NOMO-1 (cell line): ENCODE data around the gene GDF9.

Experiments
- DNase-seq, 2 experiments: peaks; one replicate each; lab custom pipeline; 2025; ENCODE audit not compliant: unreplicated experiment in 2 of 2; lab: John Stamatoyannopoulos, UW

The GDF9 gene

GRCh38 chr5:132822650-132823480 lies 43.4 kb downstream of the GDF9 start:
- no peak for DNase-seq

DNA sequence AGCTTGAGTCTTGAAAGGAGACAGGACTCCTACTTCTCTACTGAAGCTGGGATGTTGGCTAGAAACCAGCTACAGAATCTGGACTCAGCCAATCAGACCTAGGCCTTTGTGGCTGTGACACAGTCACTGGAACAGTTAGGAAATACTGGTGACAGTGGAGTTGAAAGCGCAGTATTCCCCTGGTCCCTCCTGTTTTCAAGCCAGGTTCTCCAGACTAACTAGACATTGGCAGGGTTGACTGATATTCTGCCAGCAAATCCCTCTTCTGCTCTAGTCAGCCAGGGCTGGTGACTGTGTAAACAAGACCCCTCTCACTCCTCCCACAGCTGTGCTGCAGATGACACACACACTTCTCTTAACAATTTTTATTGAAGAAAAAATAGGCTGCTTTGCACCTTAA lies 44.5 kb downstream of the GDF9 start:
- DNase-seq: no peak

- DNase-seq: no peak
Measured at GRCh38 chr5:132821350-132821749, 44.9 kb downstream of the GDF9 start.

DNA sequence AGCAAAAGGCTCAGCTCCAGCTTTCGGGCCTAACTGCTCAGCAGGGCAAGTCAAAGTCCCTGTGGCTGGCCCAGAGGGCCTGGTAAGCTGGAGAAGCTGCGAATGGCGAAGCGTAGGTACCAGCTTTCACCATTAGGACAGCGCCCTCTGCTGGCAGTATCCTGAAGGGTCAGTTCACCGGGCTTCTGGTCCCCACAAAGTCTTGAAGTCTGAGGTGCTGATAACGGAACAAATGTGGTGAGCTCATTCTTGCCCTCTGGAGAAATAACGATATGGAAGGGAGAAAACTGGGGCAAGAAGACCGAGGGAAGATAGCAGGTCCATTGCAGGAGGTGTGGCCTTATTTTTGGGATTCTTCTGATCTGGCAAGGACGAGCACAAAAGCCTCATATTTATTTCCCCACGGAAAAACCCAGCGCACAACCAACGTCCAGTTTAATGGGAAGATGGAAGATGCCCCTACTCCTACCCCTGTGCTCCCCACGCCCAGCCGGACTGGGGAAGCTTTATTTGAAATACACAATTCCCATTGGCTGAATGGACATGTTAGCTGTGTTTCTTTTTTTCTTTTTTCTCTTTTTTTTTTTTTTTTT lies 46.0 kb downstream of the GDF9 start:
- DNase-seq: peak; percentile 79 to 84

- no peak for DNase-seq
Measured at GRCh38 chr5:132819468-132819867, 46.8 kb downstream of the GDF9 start.

GRCh38 chr5:132817011-132817410 lies 49.3 kb downstream of the GDF9 start:
- no peak for DNase-seq

- DNase-seq: no peak
Measured at GRCh38 chr5:132816554-132816953, 49.7 kb downstream of the GDF9 start.

GRCh38 chr5:132816083-132816482 lies 50.2 kb downstream of the GDF9 start:
- DNase-seq: no peak

DNA sequence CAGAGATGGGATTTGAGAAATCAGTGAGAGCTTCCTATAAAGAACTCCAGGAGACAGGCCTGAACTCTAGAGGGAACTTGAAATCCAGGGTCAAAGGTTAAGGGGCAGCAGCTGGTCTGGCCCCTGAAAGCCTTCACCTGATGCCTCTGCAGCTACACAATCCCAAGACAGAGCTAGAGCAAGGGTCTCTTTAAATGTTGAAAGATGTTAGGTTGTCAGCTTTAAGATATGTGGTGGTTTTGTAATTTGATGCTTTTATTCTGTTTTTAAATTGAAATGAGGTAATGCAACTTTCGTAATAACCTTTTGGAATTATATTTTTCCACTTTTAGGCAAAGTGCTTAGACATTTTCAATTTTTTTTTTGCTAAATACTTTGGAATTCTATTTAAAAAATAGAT lies 50.8 kb downstream of the GDF9 start:
- no peak for DNase-seq

GRCh38 chr5:132814503-132815294 lies 51.6 kb downstream of the GDF9 start:
- DNase-seq: no peak

DNA sequence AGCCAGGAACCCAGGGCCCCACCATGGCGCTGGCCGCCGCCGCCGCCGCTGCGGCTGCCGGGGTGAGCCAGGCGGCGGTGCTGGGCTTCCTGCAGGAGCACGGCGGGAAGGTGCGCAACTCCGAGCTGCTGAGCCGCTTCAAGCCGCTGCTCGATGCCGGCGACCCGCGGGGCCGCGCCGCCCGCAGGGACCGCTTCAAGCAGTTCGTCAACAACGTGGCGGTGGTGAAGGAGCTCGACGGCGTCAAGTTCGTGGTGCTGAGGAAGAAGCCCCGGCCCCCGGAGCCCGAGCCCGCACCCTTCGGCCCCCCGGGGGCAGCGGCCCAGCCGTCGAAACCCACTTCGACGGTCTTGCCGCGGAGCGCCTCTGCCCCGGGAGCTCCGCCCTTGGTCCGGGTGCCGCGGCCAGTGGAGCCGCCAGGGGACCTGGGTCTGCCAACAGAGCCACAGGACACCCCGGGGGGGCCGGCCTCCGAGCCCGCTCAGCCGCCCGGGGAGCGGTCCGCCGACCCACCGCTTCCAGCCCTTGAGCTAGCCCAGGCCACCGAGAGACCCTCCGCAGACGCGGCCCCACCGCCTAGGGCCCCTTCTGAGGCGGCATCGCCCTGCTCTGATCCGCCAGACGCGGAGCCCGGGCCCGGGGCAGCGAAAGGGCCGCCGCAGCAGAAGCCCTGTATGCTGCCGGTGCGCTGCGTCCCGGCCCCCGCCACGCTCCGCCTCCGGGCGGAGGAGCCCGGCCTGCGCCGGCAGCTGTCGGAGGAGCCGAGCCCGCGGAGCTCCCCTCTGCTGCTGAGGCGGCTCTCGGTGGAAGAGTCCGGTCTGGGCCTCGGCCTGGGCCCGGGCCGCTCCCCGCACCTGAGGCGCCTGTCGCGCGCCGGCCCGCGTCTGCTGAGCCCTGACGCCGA lies 52.4 kb downstream of the GDF9 start:
- DNase-seq: no peak

- no peak for DNase-seq
Measured at GRCh38 chr5:132812781-132813598, 53.3 kb downstream of the GDF9 start, which contains the start of gene SOWAHA. SOWAHA (plus strand) TSS chr5:132813302; CDS start chr5:132813622, 320 bp downstream.

DNA sequence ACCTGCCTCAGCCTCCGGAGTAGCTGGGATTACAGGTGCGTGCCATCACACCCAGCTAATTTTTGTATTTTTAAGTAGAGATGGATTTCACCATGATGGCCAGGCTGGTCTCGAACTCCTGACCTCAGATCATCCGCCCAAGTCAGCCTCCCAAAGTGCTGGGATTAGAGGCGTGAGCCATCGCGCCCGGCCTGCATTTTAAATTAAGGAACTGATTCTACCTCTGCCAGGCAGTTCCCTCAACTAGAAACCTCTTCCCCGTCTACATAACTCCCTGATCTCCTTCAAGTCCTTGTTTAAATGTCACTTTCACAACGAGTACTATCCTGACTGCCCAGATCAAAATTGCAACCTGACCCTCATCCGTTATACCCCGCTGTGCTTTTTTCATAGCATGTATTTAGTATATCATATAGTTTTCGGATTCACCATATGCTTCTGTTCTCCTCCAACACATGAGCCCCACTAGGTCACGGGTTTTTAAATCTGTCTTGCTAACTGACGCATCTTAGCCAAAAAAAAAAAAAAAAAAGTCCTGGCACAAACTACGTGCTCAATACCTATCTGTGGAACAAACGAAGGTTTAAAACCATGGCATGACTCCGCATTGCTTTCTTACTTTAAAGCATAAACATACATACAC lies 54.0 kb downstream of the GDF9 start:
- DNase-seq: peak; percentile 37 to 72
